Activated T-cell treated with anti-CD3 and anti-CD28 coated beads for 24 hours (primary cell): ENCODE measurements around the gene CD2.

Source experiments
- DNase-seq: peaks from one replicate; pipeline ENCODE4 v3.0.0-alpha.2; 2020; ENCODE audit warnings: low read depth

Gene CD2

GRCh38 chr1:116754198-116754977, at the start of gene CD2:
TSS of gene CD2 (plus strand) at chr1:116754430. CDS start at chr1:116754493, 63 bp downstream.
- no peak for DNase-seq

- no peak for DNase-seq
Observed at GRCh38 chr1:116706123-116706522, 48.1 kb upstream of the CD2 start.

GRCh38 chr1:116706841-116707240, 47.4 kb upstream of the CD2 start:
- DNase-seq: no peak

GRCh38 chr1:116708255-116708900, 45.9 kb upstream of the CD2 start:
- no peak for DNase-seq

- no peak for DNase-seq
Observed at GRCh38 chr1:116709666-116710167, 44.5 kb upstream of the CD2 start.

- no peak for DNase-seq
Observed at GRCh38 chr1:116710420-116711262, 43.6 kb upstream of the CD2 start.

- no peak for DNase-seq
Observed at GRCh38 chr1:116711263-116711840, 42.9 kb upstream of the CD2 start.

- DNase-seq: no peak
Observed at GRCh38 chr1:116712510-116712909, 41.7 kb upstream of the CD2 start.

GRCh38 chr1:116713474-116713873, 40.8 kb upstream of the CD2 start:
- DNase-seq: no peak

- no peak for DNase-seq
Observed at GRCh38 chr1:116716391-116716790, 37.8 kb upstream of the CD2 start.

- DNase-seq: no peak
Observed at GRCh38 chr1:116717318-116717717, 36.9 kb upstream of the CD2 start.

GRCh38 chr1:116720364-116721038, 33.7 kb upstream of the CD2 start:
- DNase-seq: no peak

- DNase-seq: no peak
Observed at GRCh38 chr1:116721039-116721405, 33.2 kb upstream of the CD2 start.

GRCh38 chr1:116721451-116722007, 32.7 kb upstream of the CD2 start:
- DNase-seq: no peak

- DNase-seq: no peak
Observed at GRCh38 chr1:116722016-116722838, 32.0 kb upstream of the CD2 start.

- DNase-seq: peak; percentile 70
Observed at GRCh38 chr1:116724765-116725375, 29.4 kb upstream of the CD2 start.

GRCh38 chr1:116725798-116726197, 28.4 kb upstream of the CD2 start:
- no peak for DNase-seq

- DNase-seq: no peak
Observed at GRCh38 chr1:116726872-116727820, 27.1 kb upstream of the CD2 start.

- no peak for DNase-seq
Observed at GRCh38 chr1:116731439-116731838, 22.8 kb upstream of the CD2 start.
